ENCODE data around the gene ATF7IP.
A peak's percentile ranks its signal among the peaks of the same experiment; 100 is the strongest.
"Not testable (repeated sequence)": the region's sequence is repeated elsewhere in the genome, so short reads cannot be mapped to it uniquely, and the experiment has no call there.

The ATF7IP gene, protein sequence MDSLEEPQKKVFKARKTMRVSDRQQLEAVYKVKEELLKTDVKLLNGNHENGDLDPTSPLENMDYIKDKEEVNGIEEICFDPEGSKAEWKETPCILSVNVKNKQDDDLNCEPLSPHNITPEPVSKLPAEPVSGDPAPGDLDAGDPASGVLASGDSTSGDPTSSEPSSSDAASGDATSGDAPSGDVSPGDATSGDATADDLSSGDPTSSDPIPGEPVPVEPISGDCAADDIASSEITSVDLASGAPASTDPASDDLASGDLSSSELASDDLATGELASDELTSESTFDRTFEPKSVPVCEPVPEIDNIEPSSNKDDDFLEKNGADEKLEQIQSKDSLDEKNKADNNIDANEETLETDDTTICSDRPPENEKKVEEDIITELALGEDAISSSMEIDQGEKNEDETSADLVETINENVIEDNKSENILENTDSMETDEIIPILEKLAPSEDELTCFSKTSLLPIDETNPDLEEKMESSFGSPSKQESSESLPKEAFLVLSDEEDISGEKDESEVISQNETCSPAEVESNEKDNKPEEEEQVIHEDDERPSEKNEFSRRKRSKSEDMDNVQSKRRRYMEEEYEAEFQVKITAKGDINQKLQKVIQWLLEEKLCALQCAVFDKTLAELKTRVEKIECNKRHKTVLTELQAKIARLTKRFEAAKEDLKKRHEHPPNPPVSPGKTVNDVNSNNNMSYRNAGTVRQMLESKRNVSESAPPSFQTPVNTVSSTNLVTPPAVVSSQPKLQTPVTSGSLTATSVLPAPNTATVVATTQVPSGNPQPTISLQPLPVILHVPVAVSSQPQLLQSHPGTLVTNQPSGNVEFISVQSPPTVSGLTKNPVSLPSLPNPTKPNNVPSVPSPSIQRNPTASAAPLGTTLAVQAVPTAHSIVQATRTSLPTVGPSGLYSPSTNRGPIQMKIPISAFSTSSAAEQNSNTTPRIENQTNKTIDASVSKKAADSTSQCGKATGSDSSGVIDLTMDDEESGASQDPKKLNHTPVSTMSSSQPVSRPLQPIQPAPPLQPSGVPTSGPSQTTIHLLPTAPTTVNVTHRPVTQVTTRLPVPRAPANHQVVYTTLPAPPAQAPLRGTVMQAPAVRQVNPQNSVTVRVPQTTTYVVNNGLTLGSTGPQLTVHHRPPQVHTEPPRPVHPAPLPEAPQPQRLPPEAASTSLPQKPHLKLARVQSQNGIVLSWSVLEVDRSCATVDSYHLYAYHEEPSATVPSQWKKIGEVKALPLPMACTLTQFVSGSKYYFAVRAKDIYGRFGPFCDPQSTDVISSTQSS

DNA sequence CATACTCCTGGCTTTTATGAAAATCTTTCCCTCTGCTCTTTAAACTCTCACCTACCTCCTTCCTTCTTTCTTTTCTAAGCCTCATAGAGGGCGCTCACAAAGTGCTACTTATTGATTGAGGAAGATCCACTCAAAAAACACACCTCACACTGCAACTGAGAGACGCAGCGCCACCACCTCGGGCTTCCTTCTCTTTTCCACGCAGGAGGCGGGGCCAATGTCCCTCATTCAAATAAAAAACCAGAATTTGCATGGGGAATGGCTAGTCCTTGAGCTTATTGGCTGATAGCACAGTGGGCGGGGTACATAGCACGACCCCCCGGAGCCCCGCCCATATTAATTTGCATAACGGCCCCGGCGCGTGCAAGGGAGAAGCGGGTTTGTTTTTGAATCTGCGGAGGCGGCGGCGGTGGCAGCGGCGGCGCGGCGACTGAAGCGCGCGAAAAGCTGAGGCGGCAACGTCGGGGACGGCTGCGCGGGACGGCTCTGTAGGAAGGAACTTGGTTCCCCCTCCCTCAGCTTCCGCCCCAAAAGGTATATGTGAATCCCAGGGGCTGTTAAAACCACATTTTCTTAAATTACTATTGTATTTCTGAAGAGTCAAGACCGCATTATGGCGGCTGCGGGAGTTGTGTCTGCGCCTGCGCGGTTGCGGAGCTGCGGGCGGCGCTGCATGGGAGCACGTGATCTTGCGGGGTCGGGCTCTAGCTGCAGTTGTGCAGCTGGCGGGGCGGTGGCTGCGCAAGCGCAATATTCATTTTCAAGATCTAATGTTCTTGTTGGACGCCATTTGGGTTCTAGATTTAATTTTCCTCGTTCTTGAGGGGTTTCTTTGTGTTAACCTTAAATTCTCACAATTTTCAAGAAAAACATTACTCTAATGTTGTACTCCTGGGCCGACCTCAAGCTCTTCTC, at the start of gene ATF7IP:
Gene ATF7IP, plus strand, starts transcription at position 389 of the 915 bp plus-strand sequence. CDS start 58,234 bp downstream, outside the sequence.
- DNase-seq (ENCODE audit: low spot score) (peak; percentile 93), FAIRE-seq (peak; percentile 90)

DNA sequence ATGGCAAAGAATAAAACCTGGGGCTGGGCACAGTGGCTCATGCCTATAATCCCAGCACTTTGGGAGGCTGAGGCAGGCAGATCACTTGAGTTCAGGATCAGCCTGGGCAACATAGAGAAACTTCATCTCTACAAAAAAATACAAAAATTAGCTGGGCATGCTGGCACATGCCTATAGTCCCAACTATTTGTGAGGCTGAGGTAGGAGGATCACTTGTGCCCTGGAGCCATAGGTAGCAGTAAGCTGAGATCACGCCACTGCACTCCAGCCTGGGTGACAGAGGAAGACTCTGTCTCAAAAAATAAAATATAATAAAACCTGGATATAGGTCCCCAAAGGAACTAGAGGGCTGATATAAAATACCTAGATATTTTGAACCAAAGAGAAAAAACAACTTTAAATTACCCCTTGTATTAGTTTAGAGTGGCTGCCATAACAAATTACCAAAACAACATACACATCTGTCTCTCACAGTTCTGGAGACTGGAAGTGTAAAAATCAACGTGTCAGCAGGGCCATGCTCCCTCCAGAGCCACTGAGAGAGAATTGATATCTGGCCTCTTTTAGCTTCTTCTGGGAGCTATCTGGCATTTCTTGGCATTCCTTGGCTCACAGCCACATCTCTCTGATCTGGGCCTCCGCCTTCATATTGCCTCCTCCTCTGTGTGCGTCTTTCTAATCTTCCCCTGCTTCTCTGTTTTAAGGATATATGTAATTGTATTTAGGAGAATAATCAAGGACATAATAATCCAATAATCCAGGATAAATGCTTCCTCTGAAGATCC, 47.9 kb upstream of the ATF7IP start:
- no peak for FAIRE-seq
- DNase-seq (ENCODE audit: low spot score), result no peak

DNA sequence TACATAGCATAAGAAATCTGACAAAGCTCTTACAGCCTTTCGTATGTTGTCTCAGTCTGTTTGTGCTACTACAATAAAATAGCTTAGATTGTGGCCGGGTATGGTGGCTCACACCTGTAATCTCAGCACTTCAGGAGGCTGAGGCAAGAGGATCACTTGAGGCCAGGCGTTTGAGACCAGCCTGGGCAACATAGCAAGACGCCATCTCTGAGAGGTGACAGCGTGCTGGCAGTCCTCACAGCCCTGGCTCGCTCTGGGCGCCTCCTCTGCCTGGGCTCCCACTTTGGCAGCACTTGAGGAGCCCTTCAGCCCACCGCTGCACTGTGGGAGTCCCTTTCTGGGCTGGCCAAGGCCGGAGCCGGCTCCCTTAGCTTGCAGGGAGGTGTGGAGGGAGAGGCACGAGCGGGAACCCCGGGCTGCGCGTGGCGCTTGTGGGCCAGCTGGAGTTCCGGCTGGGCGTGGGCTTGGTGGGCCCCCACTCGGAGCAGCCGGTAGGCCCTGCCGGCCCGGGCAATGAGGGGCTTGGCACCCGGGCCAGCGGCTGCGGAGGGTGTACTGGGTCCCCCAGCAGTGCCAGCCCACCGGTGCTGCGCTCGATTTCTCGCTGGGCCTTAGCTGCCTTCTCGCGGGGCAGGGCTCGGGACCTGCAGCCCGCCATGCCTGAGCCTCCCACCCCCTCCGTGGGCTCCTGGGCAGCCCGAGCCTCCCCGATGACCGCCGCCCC, 45.6 kb upstream of the ATF7IP start:
- FAIRE-seq; DNase-seq (ENCODE audit: low spot score): not testable (repeated sequence)

DNA sequence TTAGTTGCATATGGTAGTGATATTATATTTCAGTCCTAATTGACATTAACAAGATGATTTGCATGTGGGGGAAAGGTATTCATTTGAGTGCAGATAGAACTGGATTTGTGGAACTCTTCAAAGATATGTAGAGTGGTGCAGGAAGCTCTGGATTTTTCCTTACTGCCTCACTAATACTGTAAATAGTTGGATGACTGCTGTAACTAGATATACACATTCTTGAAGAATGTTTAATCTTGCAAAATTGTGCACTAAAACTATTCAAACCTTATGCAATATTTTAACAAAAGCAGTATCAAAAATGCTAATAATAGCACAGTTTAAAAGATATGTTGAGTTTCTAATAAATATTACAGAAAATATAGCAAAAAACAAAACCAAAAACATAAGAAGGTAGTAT, 43.1 kb upstream of the ATF7IP start:
- DNase-seq (ENCODE audit: low spot score) (no peak), FAIRE-seq (no peak)

DNA sequence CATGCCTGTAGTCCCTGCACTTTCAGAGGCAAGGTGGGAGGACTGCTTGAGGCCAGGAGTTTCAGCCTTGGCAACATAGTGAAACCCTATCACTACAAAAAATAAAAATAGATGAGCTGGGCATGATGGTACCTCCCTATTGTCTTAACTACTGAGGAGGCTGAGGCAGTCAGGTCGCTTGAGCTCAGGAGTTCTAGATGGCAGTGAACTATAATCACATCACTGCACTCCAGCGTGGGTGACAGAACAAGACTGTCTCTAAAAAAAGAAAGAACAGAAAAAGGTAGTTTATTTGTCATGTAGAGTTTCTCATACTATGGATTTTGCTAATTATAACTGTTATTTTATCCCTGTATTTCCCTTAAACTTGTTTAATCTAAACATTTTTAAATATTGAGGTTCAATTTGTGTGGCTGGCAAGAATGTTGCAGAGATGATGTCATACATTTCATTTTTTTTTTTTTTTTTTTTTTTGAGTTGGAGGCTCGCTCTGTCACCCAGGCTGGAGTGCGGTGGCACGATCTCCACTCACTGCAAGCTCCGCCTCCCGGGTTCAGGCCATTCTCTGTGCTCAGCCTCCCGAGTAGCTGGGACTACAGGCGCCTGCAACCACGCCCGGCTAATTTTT, 39.7 kb upstream of the ATF7IP start:
- DNase-seq (ENCODE audit: low spot score) (no peak), FAIRE-seq (no peak)

DNA sequence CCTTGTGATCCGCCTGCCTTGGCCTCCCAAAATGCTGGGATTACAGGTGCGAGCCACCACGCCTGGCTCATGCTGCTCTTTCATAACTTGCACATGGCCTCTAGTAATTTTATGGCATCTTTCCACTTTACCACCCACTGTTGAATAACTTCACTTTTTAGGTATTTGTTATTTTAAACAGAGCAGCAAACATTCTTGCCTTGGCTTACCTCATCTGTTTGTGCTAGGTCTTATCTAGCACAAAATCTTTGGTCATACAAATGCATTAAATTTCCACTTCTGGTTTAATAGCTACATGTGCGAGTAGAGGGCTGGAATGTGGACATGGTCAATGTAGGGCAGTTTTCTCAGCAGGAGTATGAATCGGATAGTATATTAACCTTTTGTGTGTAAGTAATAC, 38.8 kb upstream of the ATF7IP start:
- DNase-seq (ENCODE audit: low spot score), result no peak
- FAIRE-seq, result no peak

DNA sequence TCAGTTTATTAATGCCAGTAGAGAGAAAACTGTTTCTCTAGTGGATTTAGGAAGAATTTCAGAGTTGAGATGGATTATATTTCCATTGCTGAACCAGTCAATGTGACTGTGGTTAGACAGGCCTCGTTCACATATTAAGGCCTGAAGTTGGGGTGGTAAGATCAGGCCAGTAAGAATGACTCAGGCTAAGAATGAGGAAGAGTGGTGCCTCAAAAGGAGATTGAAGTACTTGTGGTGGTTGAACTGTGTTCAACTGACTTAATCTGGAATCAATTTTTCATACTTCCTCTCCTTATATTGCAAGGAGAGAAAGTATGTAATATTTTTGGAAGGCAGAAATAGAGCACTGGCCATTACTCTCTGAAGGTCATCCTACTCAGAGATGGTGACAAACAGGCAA, 37.8 kb upstream of the ATF7IP start:
- no peak for DNase-seq (ENCODE audit: low spot score)
- no peak for FAIRE-seq

DNA sequence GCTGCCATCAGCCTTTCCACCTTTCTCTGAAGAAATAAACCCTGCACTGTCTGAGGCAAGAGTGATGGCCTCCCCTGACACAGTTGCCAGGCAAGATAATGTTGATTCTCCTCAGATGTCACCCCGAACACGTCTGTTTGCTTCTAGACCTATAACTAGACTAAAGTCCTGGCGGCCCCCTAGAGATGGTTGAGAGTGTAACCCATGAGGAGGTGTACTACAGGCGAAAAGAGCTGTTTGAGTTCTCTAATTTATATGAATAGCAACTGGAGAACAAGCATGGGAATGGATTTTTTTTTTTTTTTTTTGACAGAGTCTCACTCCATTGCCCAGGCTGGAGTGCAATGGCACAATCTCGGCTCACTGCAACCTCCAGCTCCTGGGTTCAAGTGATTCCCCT, 33.0 kb upstream of the ATF7IP start:
- FAIRE-seq (no peak), DNase-seq (ENCODE audit: low spot score) (no peak)

DNA sequence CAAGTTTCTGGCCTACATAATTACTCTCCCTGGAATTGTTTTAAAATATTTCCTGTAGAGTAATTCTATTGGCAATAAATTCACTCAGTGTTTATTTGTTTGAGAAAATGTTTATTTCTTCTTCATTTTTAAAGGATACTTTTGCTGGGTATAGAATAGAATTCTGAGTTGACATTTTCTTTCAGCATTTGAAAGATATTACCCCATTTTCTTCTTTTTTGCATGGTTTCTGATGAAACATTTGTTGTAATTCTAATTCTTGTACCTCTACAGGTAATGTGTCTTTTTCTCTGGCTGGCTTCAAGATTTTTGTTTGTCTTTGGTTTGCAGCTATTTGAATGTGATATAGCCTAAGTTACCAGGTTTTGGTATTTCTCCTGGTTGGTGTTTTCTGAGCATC, 25.1 kb upstream of the ATF7IP start:
- DNase-seq (ENCODE audit: low spot score) (no peak), FAIRE-seq (no peak)

DNA sequence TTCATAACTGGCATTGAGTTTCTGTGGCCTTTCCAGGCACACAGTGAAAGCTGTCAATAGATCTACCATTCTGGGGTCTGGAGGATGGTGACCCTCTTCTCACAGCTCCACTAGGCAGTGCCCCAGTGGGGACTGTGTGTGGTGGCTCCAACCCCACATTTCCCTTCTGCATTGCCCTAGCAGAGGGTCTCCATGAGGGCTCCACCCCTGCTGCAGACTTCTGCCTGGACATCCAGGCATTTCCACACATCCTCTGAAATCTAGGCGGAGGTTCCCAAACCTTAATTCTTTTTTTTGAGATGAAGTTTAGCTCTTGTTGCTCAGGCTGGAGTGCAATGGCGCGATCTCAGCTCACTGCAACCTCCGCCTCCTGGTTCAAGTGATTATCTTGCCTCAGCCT, 14.0 kb upstream of the ATF7IP start:
- not testable (repeated sequence) for FAIRE-seq; DNase-seq (ENCODE audit: low spot score)

DNA sequence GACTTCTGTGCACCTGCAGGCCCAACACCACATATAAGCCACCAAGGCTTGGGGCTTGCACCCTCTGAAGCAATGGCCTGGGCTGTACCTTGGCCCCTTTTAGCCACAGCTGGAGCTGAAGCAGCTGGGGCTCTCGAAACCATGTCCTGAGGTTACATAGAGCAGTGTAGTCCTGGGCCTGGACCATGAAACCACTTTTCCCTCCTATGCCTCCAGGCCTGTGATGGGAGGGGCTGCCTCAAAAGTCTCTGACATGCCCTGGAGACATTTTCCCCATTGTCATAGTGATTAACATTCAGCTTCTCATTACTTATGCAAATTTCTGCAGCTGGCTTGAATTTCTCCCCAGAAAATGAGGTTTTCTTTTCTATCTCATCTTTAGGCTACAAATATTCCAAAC, 13.4 kb upstream of the ATF7IP start:
- DNase-seq (ENCODE audit: low spot score); FAIRE-seq: not testable (repeated sequence)

DNA sequence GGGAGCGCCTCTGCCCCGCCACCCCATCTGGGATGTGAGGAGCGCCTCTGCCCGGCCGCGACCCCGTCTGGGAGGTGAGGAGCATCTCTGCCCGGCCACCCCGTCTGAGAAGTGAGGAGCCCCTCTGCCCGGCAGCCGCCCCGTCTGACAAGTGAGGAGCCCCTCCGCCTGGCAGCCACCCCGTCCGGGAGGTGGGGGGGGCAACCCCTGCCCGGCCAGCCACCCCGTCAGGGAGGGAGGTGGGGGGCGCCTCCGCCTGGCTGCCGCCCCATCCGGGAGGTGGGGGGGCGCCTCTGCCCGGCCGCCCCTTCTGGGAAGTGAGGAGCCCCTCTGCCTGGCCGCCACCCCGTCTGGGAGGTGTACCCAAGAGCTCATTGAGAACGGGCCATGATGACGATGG, 10.8 kb upstream of the ATF7IP start:
- FAIRE-seq; DNase-seq (ENCODE audit: low spot score): not testable (repeated sequence)

DNA sequence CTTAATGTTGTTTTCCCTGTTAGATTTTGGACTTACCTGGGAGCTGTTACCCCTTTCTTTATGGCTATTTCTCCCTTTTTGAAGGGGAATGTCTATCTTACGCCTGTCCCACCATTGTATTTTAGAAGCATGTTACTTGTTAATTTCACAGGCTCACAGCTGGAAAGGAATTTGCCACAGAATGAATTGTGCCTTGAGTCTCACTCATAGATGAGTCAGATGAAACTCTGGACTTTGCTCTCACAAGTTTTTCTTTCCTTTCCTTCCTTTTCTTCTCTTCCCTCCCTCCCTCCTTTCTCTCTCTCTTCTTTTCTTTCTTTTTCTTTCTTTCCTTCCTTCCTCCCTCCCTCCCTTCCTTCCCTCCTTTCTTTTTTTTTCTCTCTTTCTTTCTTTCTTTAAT, 9.3 kb upstream of the ATF7IP start:
- FAIRE-seq (peak; percentile 61), DNase-seq (ENCODE audit: low spot score) (peak; percentile 27)

DNA sequence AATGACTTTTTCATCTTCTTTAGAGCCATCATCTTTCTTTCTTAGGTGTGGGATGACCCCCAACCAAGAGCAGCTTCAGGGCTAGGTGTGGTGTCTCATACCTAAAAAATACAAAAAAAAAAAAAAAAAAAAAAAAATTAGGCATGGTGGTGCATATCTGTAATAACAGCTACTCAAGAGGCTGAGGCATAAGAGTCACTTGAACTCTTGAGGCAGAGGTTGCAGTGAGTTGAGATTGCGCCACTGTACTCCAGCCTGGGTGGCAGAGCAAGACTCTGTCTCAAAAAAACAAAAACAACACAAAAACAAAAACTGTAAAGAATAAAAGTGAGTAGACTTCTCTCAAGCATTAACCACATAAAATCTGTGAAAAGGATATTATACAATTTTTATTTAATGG, 8.0 kb upstream of the ATF7IP start:
- DNase-seq (ENCODE audit: low spot score) (no peak), FAIRE-seq (no peak)

DNA sequence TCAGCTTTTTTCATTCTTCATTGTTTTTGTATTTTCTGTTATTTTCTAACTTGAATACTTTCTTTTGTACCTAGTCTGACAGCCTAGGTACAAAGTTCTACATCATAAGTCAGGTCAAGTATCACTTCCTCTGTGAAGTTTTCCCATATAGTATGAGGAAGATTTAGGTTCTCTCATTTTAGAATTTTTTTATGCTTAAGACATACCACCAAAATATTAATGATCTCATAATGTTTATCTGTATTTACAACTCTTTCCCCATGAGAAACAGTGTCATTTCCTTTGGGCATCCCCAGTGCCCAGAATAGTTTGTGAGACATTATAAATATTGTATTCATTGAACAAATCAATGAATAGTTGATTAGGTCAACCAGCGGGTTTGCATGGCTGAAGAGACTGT, 3.1 kb upstream of the ATF7IP start:
- no peak for FAIRE-seq

DNA sequence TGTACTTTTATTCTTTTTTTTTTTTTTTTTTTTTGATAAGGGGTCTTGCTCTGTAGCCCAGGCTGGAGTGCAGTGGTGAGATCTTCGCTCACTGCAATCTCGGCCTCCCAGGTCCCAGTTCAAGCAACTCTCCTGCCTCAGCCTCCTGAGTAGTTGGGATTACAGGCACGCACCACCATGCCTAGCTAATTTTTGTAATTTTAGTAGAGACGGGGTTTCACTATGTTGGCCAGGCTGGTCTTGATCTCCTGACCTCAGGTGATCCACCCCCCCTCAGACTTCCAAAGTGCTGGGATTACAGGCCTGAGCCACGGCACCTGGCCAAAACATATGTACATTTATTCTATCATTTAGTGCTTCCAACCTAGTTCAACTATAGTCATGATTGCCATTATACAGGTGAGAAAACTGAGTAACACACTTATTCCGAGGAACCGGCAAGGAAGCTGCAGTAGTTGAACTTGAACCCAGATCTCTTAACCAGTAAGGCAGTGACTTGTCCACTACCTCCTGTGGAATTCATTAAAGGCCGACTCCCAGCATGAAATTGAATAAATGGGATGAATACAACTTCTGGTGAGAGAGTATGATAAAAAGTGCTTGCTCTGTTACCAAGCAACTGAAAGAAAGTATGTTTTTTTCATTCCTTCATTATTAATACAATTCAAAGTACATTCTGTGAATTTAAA, 755 bp upstream of the ATF7IP start:
- FAIRE-seq (no peak), DNase-seq (ENCODE audit: low spot score) (no peak)

More for the DNA sequence above, 3.1 kb upstream of the ATF7IP start:
- no peak for DNase-seq (ENCODE audit: low spot score)

DNA sequence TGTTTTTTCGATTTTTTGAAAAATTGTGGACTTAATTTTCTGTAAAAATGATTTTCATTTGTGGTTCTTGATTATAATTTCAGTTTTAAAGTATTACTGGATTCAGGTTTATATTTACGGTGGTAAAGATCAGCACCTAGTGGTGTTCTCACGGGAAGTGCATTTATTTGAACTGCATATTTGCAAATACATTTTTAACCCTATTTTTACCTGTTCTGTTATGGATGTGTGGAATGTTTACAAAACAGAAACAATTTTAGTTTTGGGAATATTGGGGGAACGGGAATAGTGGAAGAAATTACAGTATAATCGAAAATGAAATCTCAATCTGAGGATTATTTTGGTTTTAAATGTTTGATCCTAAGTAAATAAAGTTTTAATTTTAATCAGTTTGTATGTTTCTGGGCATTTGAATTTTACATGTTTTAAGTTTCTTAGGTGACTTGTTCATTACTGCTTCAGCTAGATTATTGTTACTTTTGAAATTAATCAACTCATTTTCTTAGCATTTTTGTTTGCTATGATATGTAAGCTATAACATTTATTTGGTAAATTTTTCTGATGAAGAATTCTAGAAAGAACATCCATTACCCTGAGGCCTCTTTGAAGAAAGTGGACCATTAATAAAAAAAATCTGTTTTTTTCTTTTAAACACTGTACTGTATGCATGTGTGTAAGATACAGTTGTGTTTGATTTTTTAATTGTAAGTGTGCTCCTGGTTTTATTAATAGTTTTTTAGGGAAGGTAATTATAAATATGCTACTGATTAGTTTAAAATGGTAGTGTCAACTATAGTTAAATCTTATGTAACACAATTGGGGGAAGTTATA, 942 bp downstream of the ATF7IP start:
- FAIRE-seq (peak; percentile 11), DNase-seq (ENCODE audit: low spot score) (peak; percentile 32)
